Measurements from ENCODE around the gene S100A9. TPM values are rescaled to one million over a fixed set of nuclear protein-coding genes. Genes with fewer than 3 reads are reported as not detected.

Gene S100A9
- total RNA-seq, 1 experiment from 2014 or later: not detected

GRCh38 chr1:153387785-153388184 lies 30.1 kb downstream of the S100A9 start:
- no peaks in the 10 kb centered on the region for H3K27me3 ChIP-seq (ENCODE audit: insufficient read depth, low read length)

More at GRCh38 chr1:153387785-153388184, 30.1 kb downstream of the S100A9 start:
- Histone ChIP-seq H3K9me3 (ENCODE audit: control insufficient read depth, low read depth, low read length) (no peaks in the 10 kb centered on the region), H3K9ac (ENCODE audit: extremely low read depth, insufficient read length, low read length) (no peak overlapping the region), H2BK12ac (ENCODE audit: insufficient read length, low read depth, low read length) (no peak overlapping the region), H3K56ac (ENCODE audit: insufficient read length, low read depth, low read length) (no peak overlapping the region), H3K79me2 (ENCODE audit: insufficient read depth, low read length) (no peaks in the 10 kb centered on the region), H3K79me1 (ENCODE audit: insufficient read depth, low read depth, low read length, poor library complexity, severe bottlenecking) (no peaks in the 10 kb centered on the region), H3K14ac (ENCODE audit: insufficient read depth, low read length) (no peak overlapping the region), H4K5ac (ENCODE audit: insufficient read length, low read depth, low read length) (no peak overlapping the region), H3K4me1 (ENCODE audit: insufficient read depth, low read length) (no peaks in the 10 kb centered on the region), H3K23me2 (ENCODE audit: insufficient read length, low read depth, low read length, poor library complexity, severe bottlenecking) (no peaks in the 10 kb centered on the region), H2BK5ac (ENCODE audit: insufficient read length, low read length) (no peak overlapping the region), H2BK20ac (ENCODE audit: low read depth, low read length, poor library complexity, severe bottlenecking) (no peak overlapping the region), H3K4ac (ENCODE audit: low read depth, low read length) (no peak overlapping the region), H4K91ac (ENCODE audit: insufficient read length, low read depth, low read length) (no peak overlapping the region), H3K4me2 (ENCODE audit: insufficient read depth, insufficient read length, low read length) (no peak overlapping the region), H2AK5ac (ENCODE audit: insufficient read length, low read length) (no peak overlapping the region), H4K20me1 (ENCODE audit: control insufficient read depth, insufficient read depth, insufficient read length) (no peaks in the 10 kb centered on the region), H2AFZ (ENCODE audit: low read length) (no peak overlapping the region), H2BK120ac (ENCODE audit: low read depth, low read length, poor library complexity, severe bottlenecking) (no peak overlapping the region), H3K27ac (ENCODE audit: insufficient read length, low read depth, low read length) (no peak overlapping the region), H3K18ac (ENCODE audit: insufficient read length, low read depth, low read length) (no peak overlapping the region), H3K23ac (ENCODE audit: insufficient read length, low read depth, low read length) (no peak overlapping the region), H2BK15ac (ENCODE audit: low read depth, low read length) (no peak overlapping the region), H3T11ph (ENCODE audit: low read length) (no peak overlapping the region), H4K8ac (replicated peaks; ENCODE audit: insufficient read length, low read depth, low read length) (no peak overlapping the region)
- 0 out of 5 replicates have a peak, but pooled peaks cover 0 to under 1% of the 10 kb centered on the region in 2 experiments for H3K9me3 Mint-ChIP-seq
- DNase-seq: no peak
- no peaks in the 10 kb centered on the region for H3K4me1 Mint-ChIP-seq
- no CpG with 5 or more reads among the region's 4 CpGs for WGBS (ENCODE audit: extremely low coverage, insufficient read length, low lambda C conversion rate)
- no peak overlapping the region for H3K27ac Mint-ChIP-seq
- H3K4me3 Mint-ChIP-seq: no peak overlapping the region
- TF ChIP-seq CTCF (conservative IDR thresholded peaks at IDR 0.05): no peak
- peaks cover 13% of the 10 kb centered on the region for H3K27me3 Mint-ChIP-seq (ENCODE audit: low read depth)
- H3K36me3 Mint-ChIP-seq (ENCODE audit: insufficient read depth in 1 of 3, low read depth in 3 of 3): no peaks in the 10 kb centered on the region

All from H9 (cell line).